K562 (cell line): ENCODE data around the gene SRPK2. TPM values are rescaled to one million over a fixed set of nuclear protein-coding genes. Genes with fewer than 3 reads are reported as not detected.
A peak's percentile ranks its signal among the peaks of the same experiment; 100 is the strongest.

Experiments
- ELF1 ChIP-seq: fragments of 200-800 bp; sonication (Bioruptor generic); IDR thresholded peaks from 2 replicates; pipeline ENCODE4 v1.6.1; 2016; ENCODE audit warnings: missing genetic modification characterization, missing compliant biosample characterization
- MAFF ChIP-seq: IDR thresholded peaks from 2 replicates; pipeline ENCODE4 v1.6.1; 2012; ENCODE audit warnings: low read length, improper control_type of control experiment
- PBX2 ChIP-seq, 2 experiments: IDR thresholded peaks in 1 of 2; conservative IDR thresholded peaks in 1 of 2; 2 replicates each; pipeline ENCODE4 v1.6.1; 2016; ENCODE audit warnings: low read depth in 2 of 2, mild to moderate bottlenecking in 1 of 2, missing compliant biosample characterization in 1 of 2, missing genetic modification characterization in 1 of 2, moderate library complexity in 1 of 2
- RB1 ChIP-seq: fragments of 450-650 bp; IDR thresholded peaks from 2 replicates; pipeline ENCODE4 v1.6.1; 2017; ENCODE audit warnings: low read depth, mild to moderate bottlenecking
- ZBTB33 ChIP-seq: sonication (generic); formaldehyde crosslinking; IDR thresholded peaks from 2 replicates; pipeline ENCODE4 v1.8.1; 2023; ENCODE audit warnings: mild to moderate bottlenecking, missing genetic modification reagents
- polyA plus RNA-seq, 8 experiments: library from polyadenylated mRNA; depleted of rRNA in 4 of 8; stranded (reverse) in 5 of 8; unstranded in 3 of 8; fragments of >200 nt; fragmentation: Nextera tagmentation in 2 of 8; fragmentation: Illumina TruSeq in 1 of 8; extraction: Ambion mirVana in 2 of 8; extraction: Trizol in 1 of 8; gene quantifications; 2 replicates each; pipeline versions ENCODE4 v1.2.1 to v1.2.3, GENCODE V29; 2011 to 2014; ENCODE audit warnings: inconsistent platforms in 1 of 8, missing spikeins in 1 of 8
- total RNA-seq, 7 experiments: library from RNA; depleted of rRNA in 6 of 7; stranded (reverse); fragments of >200 nt in 6 of 7; fragmentation: Illumina TruSeq in 2 of 7; extraction: Trizol in 2 of 7; gene quantifications; 2 replicates each; pipeline versions ENCODE4 v1.2.1 to v1.2.3, GENCODE V29; 2011 to 2021; ENCODE audit warnings: low replicate concordance in 1 of 7
- TF ChIP-seq, protein P1 (sequence below): fragments of 450-650 bp; IDR thresholded peaks from 2 replicates; pipeline ENCODE4 v1.6.1; 2016; ENCODE audit warnings: mild to moderate bottlenecking
- TF ChIP-seq, protein P2 (sequence below), 2 experiments: fragments of 450-650 bp in 1 of 2; sonication (generic) in 1 of 2; formaldehyde crosslinking in 1 of 2; IDR thresholded peaks in 1 of 2; conservative IDR thresholded peaks in 1 of 2; 2 replicates each; pipeline versions ENCODE4 v1.6.1 to v1.8.1; 2016 to 2023; ENCODE audit warnings: mild to moderate bottlenecking in 2 of 2, moderate library complexity in 2 of 2, inconsistent platforms in 1 of 2, missing genetic modification reagents in 1 of 2

The SRPK2 gene
- total and polyA plus RNA-seq, 9 of the 15 experiments (the other 6 are each of a cell fraction or from before 2014, with no cell fraction given) = 21.5 to 44.7 (median 33.3) TPM

DNA sequence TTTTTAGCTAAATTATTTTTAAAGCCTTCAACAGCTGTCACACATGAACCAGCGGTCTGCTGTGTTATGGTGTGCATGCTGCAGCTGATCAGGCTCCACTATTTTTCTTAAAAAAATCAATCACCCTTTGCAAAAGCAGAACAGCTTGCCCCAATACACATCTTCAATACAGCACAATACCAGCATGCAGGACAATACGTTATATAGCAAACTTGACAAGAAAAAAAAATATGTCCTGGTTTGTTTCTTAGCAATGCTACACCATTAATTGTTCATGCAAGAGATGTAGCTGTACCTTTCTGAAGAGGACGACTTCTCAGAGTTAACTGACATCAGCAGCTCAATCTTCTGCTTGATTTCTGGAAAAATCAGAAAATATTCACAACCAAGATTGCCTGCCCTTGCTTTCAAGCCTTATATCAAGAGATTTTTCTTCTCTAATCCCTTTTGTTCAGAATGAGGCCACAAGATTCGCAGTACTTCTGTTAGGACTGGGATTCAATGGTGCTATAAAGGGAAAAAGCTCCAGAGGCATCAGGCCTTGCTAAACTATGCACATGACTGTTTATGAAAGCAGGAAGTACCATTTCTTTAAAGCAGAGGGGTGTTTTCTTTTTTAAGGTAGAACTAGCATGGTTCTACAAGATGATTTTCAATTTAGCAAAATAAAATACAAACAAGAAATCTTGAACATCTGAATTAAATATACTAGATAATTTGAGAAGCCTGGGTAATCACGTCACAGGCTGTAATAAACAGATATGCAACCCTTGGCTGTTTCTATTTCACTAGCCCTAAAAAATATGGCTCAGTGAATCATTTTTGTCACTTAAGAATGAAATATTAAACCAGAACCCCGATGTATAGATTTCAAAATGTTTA, 120.0 kb downstream of the SRPK2 start (continued):
- TF ChIP-seq, protein P1, sequence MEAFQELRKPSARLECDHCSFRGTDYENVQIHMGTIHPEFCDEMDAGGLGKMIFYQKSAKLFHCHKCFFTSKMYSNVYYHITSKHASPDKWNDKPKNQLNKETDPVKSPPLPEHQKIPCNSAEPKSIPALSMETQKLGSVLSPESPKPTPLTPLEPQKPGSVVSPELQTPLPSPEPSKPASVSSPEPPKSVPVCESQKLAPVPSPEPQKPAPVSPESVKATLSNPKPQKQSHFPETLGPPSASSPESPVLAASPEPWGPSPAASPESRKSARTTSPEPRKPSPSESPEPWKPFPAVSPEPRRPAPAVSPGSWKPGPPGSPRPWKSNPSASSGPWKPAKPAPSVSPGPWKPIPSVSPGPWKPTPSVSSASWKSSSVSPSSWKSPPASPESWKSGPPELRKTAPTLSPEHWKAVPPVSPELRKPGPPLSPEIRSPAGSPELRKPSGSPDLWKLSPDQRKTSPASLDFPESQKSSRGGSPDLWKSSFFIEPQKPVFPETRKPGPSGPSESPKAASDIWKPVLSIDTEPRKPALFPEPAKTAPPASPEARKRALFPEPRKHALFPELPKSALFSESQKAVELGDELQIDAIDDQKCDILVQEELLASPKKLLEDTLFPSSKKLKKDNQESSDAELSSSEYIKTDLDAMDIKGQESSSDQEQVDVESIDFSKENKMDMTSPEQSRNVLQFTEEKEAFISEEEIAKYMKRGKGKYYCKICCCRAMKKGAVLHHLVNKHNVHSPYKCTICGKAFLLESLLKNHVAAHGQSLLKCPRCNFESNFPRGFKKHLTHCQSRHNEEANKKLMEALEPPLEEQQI = 0 out of 2 replicates have a peak, but pooled peaks have one; percentile 17
- TF ChIP-seq RB1 (peak; percentile 24; the same call in 1 of the 2 replicates), MAFF (peak; percentile 43), PBX2 (CRISPR knock-in tag; IDR thresholded peaks at IDR 0.05; ENCODE audit: low read depth) (no peak), PBX2 (tag; conservative IDR thresholded peaks at IDR 0.05; ENCODE audit: low read depth) (peak; percentile 88), ZBTB33 (0 out of 2 replicates have a peak, but pooled peaks have one; percentile 15), ELF1 (tag) (peak; percentile 45; the same call in 1 of the 2 replicates)
- TF ChIP-seq, protein P2, sequence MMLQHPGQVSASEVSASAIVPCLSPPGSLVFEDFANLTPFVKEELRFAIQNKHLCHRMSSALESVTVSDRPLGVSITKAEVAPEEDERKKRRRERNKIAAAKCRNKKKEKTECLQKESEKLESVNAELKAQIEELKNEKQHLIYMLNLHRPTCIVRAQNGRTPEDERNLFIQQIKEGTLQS (IDR thresholded peaks at IDR 0.05) = peak; percentile 55; the same call in 1 of the 2 replicates
- TF ChIP-seq, protein P2 (CRISPR knock-in tag; conservative IDR thresholded peaks at IDR 0.05) = no peak
